Measurements from ENCODE around the gene DCC.

DNA sequence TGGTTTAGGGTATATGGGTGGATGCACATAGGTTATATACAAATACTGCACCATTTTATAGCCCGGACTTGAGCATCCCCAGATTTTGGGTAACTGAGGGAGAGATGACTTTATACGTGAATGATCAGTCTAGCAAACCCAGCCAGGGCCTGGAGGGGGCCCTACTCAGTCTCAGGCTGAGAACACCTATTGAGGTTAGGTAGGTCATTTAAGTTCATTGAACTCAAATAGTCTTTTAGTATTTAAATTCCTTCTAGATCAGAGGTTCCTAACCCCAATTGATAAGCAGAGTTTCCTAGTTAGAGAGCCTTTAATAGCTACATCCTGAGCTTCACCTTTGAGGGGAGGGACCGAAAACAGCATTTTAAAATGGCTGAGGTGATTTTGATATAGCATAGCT lies 487.0 kb downstream of the DCC start:
- TF ChIP-seq POLR2A (IDR thresholded peaks at IDR 0.05) (no peak), EP300 (IDR thresholded peaks at IDR 0.05) (no peak)
- TF ChIP-seq, protein P1, sequence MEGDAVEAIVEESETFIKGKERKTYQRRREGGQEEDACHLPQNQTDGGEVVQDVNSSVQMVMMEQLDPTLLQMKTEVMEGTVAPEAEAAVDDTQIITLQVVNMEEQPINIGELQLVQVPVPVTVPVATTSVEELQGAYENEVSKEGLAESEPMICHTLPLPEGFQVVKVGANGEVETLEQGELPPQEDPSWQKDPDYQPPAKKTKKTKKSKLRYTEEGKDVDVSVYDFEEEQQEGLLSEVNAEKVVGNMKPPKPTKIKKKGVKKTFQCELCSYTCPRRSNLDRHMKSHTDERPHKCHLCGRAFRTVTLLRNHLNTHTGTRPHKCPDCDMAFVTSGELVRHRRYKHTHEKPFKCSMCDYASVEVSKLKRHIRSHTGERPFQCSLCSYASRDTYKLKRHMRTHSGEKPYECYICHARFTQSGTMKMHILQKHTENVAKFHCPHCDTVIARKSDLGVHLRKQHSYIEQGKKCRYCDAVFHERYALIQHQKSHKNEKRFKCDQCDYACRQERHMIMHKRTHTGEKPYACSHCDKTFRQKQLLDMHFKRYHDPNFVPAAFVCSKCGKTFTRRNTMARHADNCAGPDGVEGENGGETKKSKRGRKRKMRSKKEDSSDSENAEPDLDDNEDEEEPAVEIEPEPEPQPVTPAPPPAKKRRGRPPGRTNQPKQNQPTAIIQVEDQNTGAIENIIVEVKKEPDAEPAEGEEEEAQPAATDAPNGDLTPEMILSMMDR (IDR thresholded peaks at IDR 0.05), result no peak
